HUES64 (cell line): ENCODE measurements around the gene MAP3K2.
A peak's percentile ranks its signal among the peaks of the same experiment; 100 is the strongest.

ENCODE experiments used
- H3K27ac ChIP-seq: 2 replicates; pipeline ENCODE4 v1.7.0; 2013; ENCODE audit warnings: low read depth, low read length, inconsistent platforms
- H3K27me3 ChIP-seq: 2 replicates; pipeline ENCODE4 v1.6.1; 2013; ENCODE audit warnings: mild to moderate bottlenecking, low read length; ENCODE audit not compliant: insufficient read depth
- H3K36me3 ChIP-seq: 2 replicates; pipeline ENCODE4 v1.6.1; 2013; ENCODE audit warnings: mild to moderate bottlenecking, low read length; ENCODE audit not compliant: insufficient read depth
- H3K4me1 ChIP-seq: 2 replicates; pipeline ENCODE4 v1.6.1; 2013; ENCODE audit warnings: mild to moderate bottlenecking, low read length, moderate library complexity; ENCODE audit not compliant: insufficient read depth
- H3K4me3 ChIP-seq: 2 replicates; pipeline ENCODE4 v1.5.1; 2013; ENCODE audit warnings: mild to moderate bottlenecking, low read length, moderate library complexity
- H3K9ac ChIP-seq: 2 replicates; pipeline ENCODE4 v1.6.1; 2013; ENCODE audit warnings: mild to moderate bottlenecking, low read depth, low read length
- H3K9me3 ChIP-seq: 2 replicates; pipeline ENCODE4 v1.6.1; 2013; ENCODE audit warnings: low read depth, low read length; ENCODE audit not compliant: insufficient read depth
- WGBS: fragments of 150-250, 120-280 bp; methylation state at CpG from one replicate; pipeline ENCODE4 v1.1.7; 2013; ENCODE audit warnings: missing lambda C conversion rate; 5-methylcytosine and 5-hydroxymethylcytosine counted together

MAP3K2 gene

DNA sequence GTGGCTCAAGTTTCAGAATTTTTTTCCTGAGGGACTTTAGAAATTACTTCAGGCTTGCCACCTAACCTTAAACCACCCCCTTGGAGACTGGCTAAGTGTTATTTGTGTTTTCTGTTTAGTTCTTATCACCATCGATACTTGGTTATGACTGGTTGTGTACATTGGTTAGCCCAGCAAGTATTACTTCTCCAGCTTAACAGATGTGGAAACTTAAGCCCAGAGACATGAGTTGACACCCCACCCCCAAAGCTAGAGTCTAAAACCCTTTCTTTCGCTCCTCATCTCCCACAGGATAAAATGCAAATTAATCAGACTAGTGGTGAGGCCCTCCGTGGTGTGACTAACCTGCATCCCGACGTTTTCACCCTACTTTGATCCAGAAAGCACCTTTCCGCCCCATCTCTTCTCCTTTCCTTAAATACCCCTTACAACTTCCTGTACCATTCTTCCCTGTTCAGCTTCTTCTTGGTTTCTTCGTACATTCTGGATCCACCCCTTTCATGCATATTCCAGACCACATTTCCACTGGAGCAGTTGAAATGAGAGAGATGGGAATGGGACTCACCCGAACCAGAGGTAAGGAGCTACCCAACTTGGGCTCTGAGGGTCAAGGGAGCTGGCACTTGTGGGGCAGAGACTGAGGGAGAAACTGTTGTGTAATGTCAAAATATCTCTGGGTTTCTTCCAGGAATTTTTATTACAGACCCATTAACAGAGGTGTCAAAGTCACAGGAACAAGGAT, 819 bp upstream of the MAP3K2 start:
- Histone ChIP-seq H3K4me3 (peak overlapping the region; percentile 60), H3K9ac (peak overlapping the region; percentile 72), H3K36me3 (no peaks in the 10 kb centered on the region), H3K27ac (no peak overlapping the region; the same call in 1 of the 2 replicates), H3K9me3 (no peaks in the 10 kb centered on the region), H3K27me3 (no peaks in the 10 kb centered on the region), H3K4me1 (peaks cover 15% of the 10 kb centered on the region)
- 52% methylated on average over 8 of the region's 8 CpGs for WGBS

DNA sequence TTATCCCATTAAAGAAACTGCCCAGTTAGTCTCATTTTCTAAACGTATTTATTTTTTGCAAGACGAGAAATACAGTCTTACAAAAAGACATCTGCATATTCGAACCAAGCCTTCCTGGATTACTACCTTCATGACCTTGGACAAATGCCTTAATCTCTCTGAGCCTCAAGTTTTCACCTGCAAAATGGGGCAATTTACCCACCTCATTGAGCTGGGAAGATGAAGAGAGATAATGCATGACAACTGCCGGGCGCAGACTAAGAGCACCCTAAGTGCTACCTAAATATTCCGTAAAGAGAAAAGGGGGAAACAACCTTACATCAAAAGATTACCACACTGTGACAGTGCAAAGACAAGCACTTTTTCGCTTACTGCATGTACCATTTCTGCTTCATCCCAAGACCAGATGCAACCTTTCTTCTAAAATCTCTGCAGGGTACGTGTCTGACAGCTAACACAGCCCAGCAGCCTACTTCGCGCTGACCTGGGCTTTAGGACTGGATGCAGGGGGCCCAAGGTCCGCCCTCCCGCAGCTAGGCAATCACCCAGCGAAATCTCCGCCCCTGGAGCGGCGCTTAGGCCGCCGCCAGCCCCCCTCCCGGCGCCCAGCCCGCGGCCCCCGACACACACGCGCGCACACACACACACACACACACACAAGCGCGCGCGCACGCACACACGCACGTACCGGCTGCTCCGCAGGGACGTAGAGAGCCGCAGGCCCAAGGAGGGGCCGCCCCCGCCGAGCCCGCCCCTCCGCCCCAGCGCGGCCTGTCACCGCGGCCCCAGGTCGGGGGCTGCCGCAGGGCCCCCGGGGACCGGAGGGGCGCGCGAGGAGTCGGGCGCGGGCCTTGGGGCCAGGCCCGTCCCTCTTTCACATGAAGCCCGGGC, 766 bp downstream of the MAP3K2 start:
- Histone ChIP-seq H3K4me1 (peaks cover 15% of the 10 kb centered on the region), H3K27me3 (no peaks in the 10 kb centered on the region), H3K27ac (peak overlapping the region; percentile 98), H3K4me3 (peak overlapping the region; percentile 73), H3K9ac (peak overlapping the region; percentile 86), H3K9me3 (no peaks in the 10 kb centered on the region), H3K36me3 (no peaks in the 10 kb centered on the region)
- WGBS: 3% methylated on average over 54 of the region's 58 CpGs

GRCh38 chr2:127386246-127386645, 1.5 kb downstream of the MAP3K2 start:
- Histone ChIP-seq H3K27ac (no peak overlapping the region), H3K27me3 (no peaks in the 10 kb centered on the region), H3K9me3 (no peaks in the 10 kb centered on the region), H3K4me1 (peaks cover 15% of the 10 kb centered on the region), H3K4me3 (peak overlapping the region; percentile 73), H3K9ac (no peak overlapping the region), H3K36me3 (no peaks in the 10 kb centered on the region)
- WGBS: 92% methylated on average over 4 of the region's 4 CpGs

GRCh38 chr2:127384529-127384928, 3.2 kb downstream of the MAP3K2 start:
- peaks cover 15% of the 10 kb centered on the region for H3K4me1 ChIP-seq
- no peak overlapping the region for H3K27ac ChIP-seq
- H3K4me3 ChIP-seq: no peak overlapping the region
- H3K36me3 ChIP-seq: no peaks in the 10 kb centered on the region
- no peaks in the 10 kb centered on the region for H3K27me3 ChIP-seq
- H3K9ac ChIP-seq: no peak overlapping the region
- WGBS: 91% methylated on average over 6 of the region's 6 CpGs
- H3K9me3 ChIP-seq: no peaks in the 10 kb centered on the region

- H3K9me3 ChIP-seq: no peaks in the 10 kb centered on the region
- no peaks in the 10 kb centered on the region for H3K27me3 ChIP-seq
- H3K27ac ChIP-seq: no peak overlapping the region
- 88% methylated on average over 3 of the region's 3 CpGs for WGBS
- H3K9ac ChIP-seq: no peak overlapping the region
- H3K36me3 ChIP-seq: no peaks in the 10 kb centered on the region
- H3K4me1 ChIP-seq: peaks cover 7% of the 10 kb centered on the region; the same call in 1 of the 2 replicates
- no peak overlapping the region for H3K4me3 ChIP-seq
Observed at GRCh38 chr2:127382831-127383230, 4.9 kb downstream of the MAP3K2 start.

DNA sequence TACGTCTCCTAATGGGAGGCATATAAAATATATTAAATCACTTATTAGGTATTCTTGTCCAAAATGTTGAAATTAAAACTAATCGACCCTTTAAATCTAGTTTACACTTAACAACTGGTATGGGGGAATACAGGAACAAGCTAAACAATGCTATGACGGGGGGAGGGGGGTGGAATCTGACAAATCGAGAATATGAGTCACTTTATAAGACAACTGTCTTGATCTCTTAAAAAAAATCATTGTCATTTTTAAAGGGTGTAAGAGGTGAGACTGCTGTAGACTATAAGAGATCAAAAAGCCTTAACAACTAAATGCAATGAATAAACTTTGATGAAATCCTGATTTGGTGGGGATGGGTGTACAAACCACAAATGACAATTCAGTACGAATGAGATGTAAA, 6.0 kb downstream of the MAP3K2 start:
- Histone ChIP-seq H3K4me3 (no peak overlapping the region), H3K9me3 (peaks cover 9% of the 10 kb centered on the region), H3K36me3 (no peaks in the 10 kb centered on the region), H3K4me1 (peaks cover 7% of the 10 kb centered on the region; the same call in 1 of the 2 replicates), H3K27ac (no peak overlapping the region), H3K9ac (no peak overlapping the region), H3K27me3 (no peaks in the 10 kb centered on the region)
- 87% methylated on average over 3 of the region's 5 CpGs for WGBS

DNA sequence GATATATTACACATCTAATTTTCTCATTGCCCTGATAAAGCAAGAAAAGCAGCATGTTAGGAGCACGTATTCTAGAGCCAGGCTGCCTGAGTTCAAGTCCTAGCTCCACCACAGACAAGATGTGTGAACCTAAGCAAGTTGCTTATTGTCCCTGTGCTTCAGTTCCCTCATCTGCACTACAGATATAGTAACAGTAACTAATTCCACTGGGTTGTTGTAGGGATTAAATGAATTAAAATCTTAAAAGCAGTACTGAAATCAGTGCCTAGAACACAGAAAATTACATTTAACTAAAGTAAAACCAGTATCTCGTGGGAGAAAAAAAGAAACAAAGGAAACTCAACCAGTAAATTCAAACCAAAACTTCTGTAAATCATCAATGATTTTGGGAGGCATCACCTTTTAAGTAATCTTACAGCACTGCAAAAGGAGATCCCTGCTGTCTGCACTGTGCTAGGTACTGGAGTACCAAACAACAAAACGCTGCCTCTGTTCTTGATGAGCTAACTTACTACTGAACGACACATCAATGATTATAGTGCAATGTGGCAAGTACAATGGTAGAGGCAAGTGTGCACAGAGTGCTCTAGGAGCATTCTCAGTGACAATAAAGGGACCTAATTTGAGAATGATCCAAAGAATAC, 7.9 kb downstream of the MAP3K2 start:
- peaks cover 21% of the 10 kb centered on the region for H3K9me3 ChIP-seq
- 95% methylated on average over 4 of the region's 4 CpGs for WGBS
- no peaks in the 10 kb centered on the region for H3K27me3 ChIP-seq
- H3K36me3 ChIP-seq: peaks cover 5% of the 10 kb centered on the region; the same call in 1 of the 2 replicates
- no peak overlapping the region for H3K27ac ChIP-seq
- no peaks in the 10 kb centered on the region; the same call in 1 of the 2 replicates for H3K4me1 ChIP-seq
- no peak overlapping the region for H3K9ac ChIP-seq
- no peak overlapping the region for H3K4me3 ChIP-seq

- 94% methylated on average over 5 of the region's 6 CpGs for WGBS
- no peaks in the 10 kb centered on the region; the same call in 1 of the 2 replicates for H3K4me1 ChIP-seq
- H3K4me3 ChIP-seq: no peak overlapping the region
- no peak overlapping the region for H3K9ac ChIP-seq
- no peak overlapping the region for H3K27ac ChIP-seq
- no peaks in the 10 kb centered on the region for H3K27me3 ChIP-seq
- H3K9me3 ChIP-seq: peaks cover 28% of the 10 kb centered on the region
- peaks cover 5% of the 10 kb centered on the region; the same call in 1 of the 2 replicates for H3K36me3 ChIP-seq
Observed at GRCh38 chr2:127378720-127379119, 9.1 kb downstream of the MAP3K2 start.

- Histone ChIP-seq H3K9me3 (peaks cover 39% of the 10 kb centered on the region), H3K27ac (no peak overlapping the region), H3K4me3 (no peak overlapping the region), H3K4me1 (no peaks in the 10 kb centered on the region; the same call in 1 of the 2 replicates), H3K9ac (no peak overlapping the region), H3K36me3 (peaks cover 5% of the 10 kb centered on the region; the same call in 1 of the 2 replicates), H3K27me3 (no peaks in the 10 kb centered on the region)
- 100% methylated on average over 1 of the region's 1 CpG for WGBS
Observed at GRCh38 chr2:127377262-127377661, 10.5 kb downstream of the MAP3K2 start.

- Histone ChIP-seq H3K4me1 (no peaks in the 10 kb centered on the region; the same call in 1 of the 2 replicates), H3K4me3 (no peak overlapping the region), H3K27me3 (no peaks in the 10 kb centered on the region), H3K9me3 (peaks cover 39% of the 10 kb centered on the region), H3K36me3 (peaks cover 5% of the 10 kb centered on the region; the same call in 1 of the 2 replicates), H3K27ac (no peak overlapping the region), H3K9ac (no peak overlapping the region)
- whole genome bisulfite sequencing: 99% methylated on average over 8 of the region's 8 CpGs
Observed at GRCh38 chr2:127376257-127376656, 11.5 kb downstream of the MAP3K2 start.
